IMR-90 (cell line): ENCODE data around the gene CAMTA1. TPM values are rescaled to one million over a fixed set of nuclear protein-coding genes. Genes with fewer than 3 reads are reported as not detected.

Experiments
- ATAC-seq: fragments of 200-7000 bp; cut with Tn5 transposase; 2 replicates; pipeline ENCODE4 v1.9.1; 2020; ENCODE audit warnings: low read depth, mild to moderate bottlenecking, moderate library complexity
- BruUV-seq: library from RNA; stranded (reverse); fragments of 400-500 nt; replicated peaks from 2 replicates; lab custom pipeline; 2021; lab: Mats Ljungman, UMichigan
- CTCF ChIA-PET: fragments of 300-600 bp; formaldehyde crosslinking; extraction: SDS; loops from one replicate; lab custom pipeline; 2021; ENCODE audit warnings: antibody characterized with exemption; lab: Yijun Ruan, JAX
- POLR2A ChIA-PET: fragments of 300-600 bp; sonication (Branson Sonifier 250); formaldehyde crosslinking; loops from one replicate; lab custom pipeline; 2022; ENCODE audit warnings: antibody characterized with exemption; ENCODE audit not compliant: unreplicated experiment; lab: Charles Lee
- DNase-seq: peaks from one replicate; pipeline ENCODE4 v3.0.0; 2013
- H2AFZ ChIP-seq: replicated peaks from 2 replicates; pipeline ENCODE3; 2013; ENCODE audit warnings: low read length, mild to moderate bottlenecking; ENCODE audit not compliant: poor library complexity
- H2AK5ac ChIP-seq: 2 replicates; pipeline ENCODE4 v1.6.1; 2013; ENCODE audit warnings: low read depth, low read length, inconsistent platforms
- H2AK9ac ChIP-seq: replicated peaks from 2 replicates; pipeline ENCODE3; 2013; ENCODE audit warnings: mild to moderate bottlenecking, low read depth, low read length, moderate library complexity; ENCODE audit not compliant: poor library complexity
- H2BK120ac ChIP-seq: 2 replicates; pipeline ENCODE4 v1.6.1; 2013; ENCODE audit warnings: low read depth, low read length, inconsistent platforms
- H2BK15ac ChIP-seq: 3 replicates; pipeline ENCODE4 v1.6.1; 2013; ENCODE audit warnings: low read depth, low read length, inconsistent platforms
- H2BK20ac ChIP-seq: 2 replicates; pipeline ENCODE4 v1.6.1; 2013; ENCODE audit warnings: low read depth, mild to moderate bottlenecking, inconsistent platforms, low read length, moderate library complexity
- H2BK5ac ChIP-seq: 2 replicates; pipeline ENCODE4 v1.6.1; 2013; ENCODE audit warnings: mild to moderate bottlenecking, low read depth, low read length, inconsistent platforms; ENCODE audit not compliant: poor library complexity, severe bottlenecking
- H3K14ac ChIP-seq: replicated peaks from 2 replicates; pipeline ENCODE4 v1.6.1; 2013; ENCODE audit warnings: low read depth, low read length, inconsistent platforms
- H3K18ac ChIP-seq: 2 replicates; pipeline ENCODE4 v1.6.1; 2013; ENCODE audit warnings: low read depth, low read length, control low read depth
- H3K23ac ChIP-seq: 2 replicates; pipeline ENCODE4 v1.6.1; 2013; ENCODE audit warnings: low read depth, low read length, inconsistent platforms
- H3K27ac ChIP-seq: 2 replicates; pipeline ENCODE4 v1.5.1; 2013; ENCODE audit warnings: mild to moderate bottlenecking, control low read depth, low read length; ENCODE audit not compliant: insufficient read depth
- H3K27me3 ChIP-seq: 2 replicates; pipeline ENCODE4 v1.6.1; 2013; ENCODE audit warnings: low read length; ENCODE audit not compliant: control insufficient read depth, insufficient read depth
- H3K36me3 ChIP-seq: 2 replicates; pipeline ENCODE4 v1.6.1; 2013; ENCODE audit warnings: low read length, mixed read lengths; ENCODE audit not compliant: control insufficient read depth, insufficient read depth
- H3K4ac ChIP-seq: 2 replicates; pipeline ENCODE4 v1.6.1; 2013; ENCODE audit warnings: low read depth, low read length, inconsistent platforms
- H3K4me1 ChIP-seq: 2 replicates; pipeline ENCODE4 v1.6.1; 2013; ENCODE audit warnings: low read length, mixed read lengths; ENCODE audit not compliant: control insufficient read depth, insufficient read depth
- H3K4me2 ChIP-seq: 2 replicates; pipeline ENCODE4 v1.6.1; 2013; ENCODE audit warnings: low read depth, mild to moderate bottlenecking, control low read depth, low read length, moderate library complexity
- H3K4me3 ChIP-seq: 2 replicates; pipeline ENCODE4 v1.5.1; 2013; ENCODE audit warnings: low read depth, mild to moderate bottlenecking, control low read depth, low read length, moderate library complexity; ENCODE audit not compliant: insufficient read depth
- H3K56ac ChIP-seq: 2 replicates; pipeline ENCODE4 v1.6.1; 2013; ENCODE audit warnings: low read length, inconsistent platforms; ENCODE audit not compliant: insufficient read depth; ENCODE audit errors: extremely low read depth
- H3K79me1 ChIP-seq, 2 experiments: 2 replicates each; pipeline ENCODE4 v1.6.1; 2013; ENCODE audit warnings: low read length in 2 of 2, inconsistent platforms in 1 of 2, low read depth in 1 of 2
- H3K9ac ChIP-seq: 2 replicates; pipeline ENCODE4 v1.6.1; 2013; ENCODE audit warnings: low read depth, low read length, control low read depth
- H3K9me1 ChIP-seq: 2 replicates; pipeline ENCODE4 v1.6.1; 2013; ENCODE audit warnings: low read length, inconsistent platforms; ENCODE audit not compliant: insufficient read depth
- H3K9me3 ChIP-seq: 2 replicates; pipeline ENCODE4 v1.6.1; 2013; ENCODE audit warnings: low read length; ENCODE audit not compliant: control insufficient read depth, insufficient read depth
- H4K20me1 ChIP-seq: 2 replicates; pipeline ENCODE4 v1.6.1; 2013; ENCODE audit warnings: low read length, inconsistent platforms; ENCODE audit not compliant: insufficient read depth
- H4K5ac ChIP-seq: 2 replicates; pipeline ENCODE4 v1.6.1; 2013; ENCODE audit warnings: mild to moderate bottlenecking, low read depth, low read length, control low read depth
- H4K8ac ChIP-seq, 2 experiments: 2 replicates each; pipeline ENCODE4 v1.6.1; 2013; ENCODE audit warnings: low read depth in 2 of 2, low read length in 2 of 2, control low read depth in 1 of 2, inconsistent platforms in 1 of 2
- H4K91ac ChIP-seq: 2 replicates; pipeline ENCODE4 v1.6.1; 2013; ENCODE audit warnings: low read depth, low read length, inconsistent platforms; ENCODE audit not compliant: insufficient read depth
- BHLHE40 ChIP-seq: fragments of 150-350 bp; IDR thresholded peaks from 2 replicates; pipeline ENCODE4 v1.6.1; 2016; ENCODE audit warnings: mild to moderate bottlenecking, low read depth, low read length
- CTCF ChIP-seq: conservative IDR thresholded peaks from 2 replicates; pipeline ENCODE4 v1.5.1; 2012; ENCODE audit warnings: mild to moderate bottlenecking, low read depth, low read length, improper control_type of control experiment
- ELK1 ChIP-seq: fragments of 150-350 bp; IDR thresholded peaks from 2 replicates; pipeline ENCODE4 v1.6.1; 2016; ENCODE audit warnings: low read depth, mild to moderate bottlenecking, low read length, moderate library complexity, borderline replicate concordance
- MAZ ChIP-seq: IDR thresholded peaks from 2 replicates; pipeline ENCODE4 v1.6.1; 2012; ENCODE audit warnings: low read depth, mild to moderate bottlenecking, low read length, improper control_type of control experiment, moderate library complexity, borderline replicate concordance
- NFE2L2 ChIP-seq: fragments of 150-350 bp; IDR thresholded peaks from 2 replicates; pipeline ENCODE4 v1.6.1; 2016; ENCODE audit warnings: low read depth, mild to moderate bottlenecking, low read length
- RAD21 ChIP-seq: IDR thresholded peaks from 2 replicates; pipeline ENCODE4 v1.6.1; 2012; ENCODE audit warnings: low read length, improper control_type of control experiment
- SMC3 ChIP-seq: fragments of 150-350 bp; IDR thresholded peaks from 2 replicates; pipeline ENCODE4 v1.6.1; 2016; ENCODE audit warnings: low read depth, mild to moderate bottlenecking, antibody characterized with exemption, low read length, moderate library complexity
- WGBS, 2 experiments: methylation state at CpG; one replicate each; pipeline versions ENCODE4 v1.1.5 to v1.1.7; 2013; ENCODE audit warnings: missing lambda C conversion rate in 2 of 2; ENCODE audit not compliant: insufficient read length in 1 of 2; ENCODE audit errors: extremely low coverage in 2 of 2; 5-methylcytosine and 5-hydroxymethylcytosine counted together
- dilution Hi-C: fragments of 300-500 bp; cut with HindIII; formaldehyde crosslinking; loops from one replicate; pipeline ENCODE4 v1.14.3; 2018; ENCODE audit warnings: low sequenced_read_pairs; ENCODE audit not compliant: unreplicated experiment
- in situ Hi-C: fragments of 300-500 bp; cut with MboI; formaldehyde crosslinking; loops from 3 replicates; pipeline ENCODE4 v1.14.3; 2019; ENCODE audit warnings: low sequenced_read_pairs, inconsistent platforms, mixed read lengths
- intact Hi-C: fragments of 100-400 bp; cut with micrococcal nuclease; formaldehyde crosslinking; loops from 2 replicates; pipeline ENCODE4 v1.10.0; 2022
- polyA plus RNA-seq, 3 experiments: library from polyadenylated mRNA; depleted of rRNA; stranded (reverse); fragments of >200 nt; gene quantifications; 2 replicates each; pipeline ENCODE4 v1.2.3, GENCODE V29; 2012; ENCODE audit warnings: low replicate concordance in 1 of 3
- total RNA-seq: library from RNA; depleted of rRNA; stranded (reverse); fragments of >200 nt; gene quantifications from 2 replicates; pipeline ENCODE4 v1.2.3, GENCODE V29; 2012

Gene CAMTA1
- total and polyA plus RNA-seq, 2 of the 4 experiments (the other 2 are of a cell fraction) = 35.5 to 74.3 TPM

- no peak overlapping the region for H3K14ac ChIP-seq
- no peak overlapping the region for H3K9ac ChIP-seq
- intact Hi-C loops (loop anchor here (2.0 kb wide), 1 partner anchor 94 kb away; no protein-coding TSS in a partner anchor), dilution Hi-C loops (no loop called here), in situ Hi-C loops (no loop called here)
- H2BK120ac ChIP-seq = no peak overlapping the region
- no peak overlapping the region for H3K18ac ChIP-seq
- TF ChIP-seq MAZ (no peak), RAD21 (peak; percentile 46), BHLHE40 (no peak), NFE2L2 (no peak), SMC3 (peak; percentile 24; the same call in 1 of the 2 replicates), ELK1 (no peak), CTCF (peak; percentile 56)
- no peak overlapping the region for H3K4ac ChIP-seq
- no peaks in the 10 kb centered on the region for H3K79me1 ChIP-seq
- no peak overlapping the region for H3K56ac ChIP-seq
- H2AFZ ChIP-seq = no peak overlapping the region
- H3K27ac ChIP-seq = no peak overlapping the region
- H3K23ac ChIP-seq = no peak overlapping the region
- H3K4me1 ChIP-seq = peaks cover 2% of the 10 kb centered on the region; the same call in 1 of the 2 replicates
- no peak overlapping the region for H3K4me3 ChIP-seq
- H2BK15ac ChIP-seq = no peak overlapping the region
- no peak overlapping the region for H2AK9ac ChIP-seq
- no peak overlapping the region for H4K91ac ChIP-seq
- H3K9me3 ChIP-seq = peaks cover 3% of the 10 kb centered on the region
- H2BK5ac ChIP-seq = no peak overlapping the region
- H4K8ac ChIP-seq = no peak overlapping the region
- H3K36me3 ChIP-seq = peaks cover 20% of the 10 kb centered on the region
- no TSS peak for BruUV-seq
- WGBS, 2 experiments = no CpG with 5 or more reads among the region's 1 CpG
- DNase-seq (peak; percentile 40), ATAC-seq (peak; percentile 56; the same call in 1 of the 2 replicates)
- no peak overlapping the region for H3K4me2 ChIP-seq
- no peak overlapping the region for H4K5ac ChIP-seq
- H2BK20ac ChIP-seq = no peak overlapping the region
- no peaks in the 10 kb centered on the region for H3K9me1 ChIP-seq
- no peaks in the 10 kb centered on the region for H3K27me3 ChIP-seq
- CTCF ChIA-PET = interaction anchor here (1.0 kb wide), 2 partner anchors 10 to 20 kb away, joined by 3 read pairs; no protein-coding TSS in a partner anchor
- POLR2A ChIA-PET = no interaction called here
- no peak overlapping the region for H2AK5ac ChIP-seq
- H4K20me1 ChIP-seq = no peaks in the 10 kb centered on the region
Observed at GRCh38 chr1:7808253-7808844, 1023.1 kb downstream of the CAMTA1 start.
